Coronary artery (tissue), 2 donors: ENCODE results near the gene IMMP2L.

ENCODE experiments used
- DNase-seq: peaks from one replicate; pipeline ENCODE4 v3.0.0-alpha.2; 2017; ENCODE audit warnings: low spot score
- H3K27ac ChIP-seq, 2 donors: fragments of 200-600 bp; sonication (generic); one replicate each; pipeline ENCODE4 v1.5.1; 2016 to 2019
- H3K4me3 ChIP-seq: fragments of 200-600 bp; sonication (generic); 2 replicates; pipeline ENCODE4 v1.5.1; 2016; ENCODE audit warnings: mild to moderate bottlenecking, moderate library complexity
- TF ChIP-seq, protein P1 (sequence below): fragments of 200-600 bp; sonication (generic); IDR thresholded peaks from one replicate; pipeline ENCODE4 v1.5.1; 2019; ENCODE audit warnings: antibody characterized with exemption

The IMMP2L gene

DNA sequence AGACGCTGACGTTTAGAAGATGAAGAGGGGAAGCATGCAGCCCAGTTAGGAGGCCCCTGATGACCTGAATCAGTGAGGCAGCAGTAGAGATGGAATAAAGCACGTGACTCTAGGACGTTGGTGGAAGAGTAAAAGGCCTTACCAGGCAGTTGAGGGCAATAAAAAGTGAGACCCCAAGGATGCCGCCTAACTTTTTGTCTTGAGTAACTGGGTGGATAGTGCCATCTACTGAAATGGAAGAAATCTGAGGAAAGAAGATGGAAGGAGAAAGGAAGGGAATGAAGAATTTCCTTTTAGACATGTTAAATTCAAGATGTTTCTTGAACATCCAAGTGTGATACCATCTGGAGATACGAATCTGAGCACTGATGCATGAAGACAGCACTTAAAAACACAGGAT lies 691.4 kb downstream of the IMMP2L start:
- H3K27ac ChIP-seq, result no peak overlapping the region
- no peak for DNase-seq
- no peak overlapping the region for H3K4me3 ChIP-seq
- TF ChIP-seq, protein P1, sequence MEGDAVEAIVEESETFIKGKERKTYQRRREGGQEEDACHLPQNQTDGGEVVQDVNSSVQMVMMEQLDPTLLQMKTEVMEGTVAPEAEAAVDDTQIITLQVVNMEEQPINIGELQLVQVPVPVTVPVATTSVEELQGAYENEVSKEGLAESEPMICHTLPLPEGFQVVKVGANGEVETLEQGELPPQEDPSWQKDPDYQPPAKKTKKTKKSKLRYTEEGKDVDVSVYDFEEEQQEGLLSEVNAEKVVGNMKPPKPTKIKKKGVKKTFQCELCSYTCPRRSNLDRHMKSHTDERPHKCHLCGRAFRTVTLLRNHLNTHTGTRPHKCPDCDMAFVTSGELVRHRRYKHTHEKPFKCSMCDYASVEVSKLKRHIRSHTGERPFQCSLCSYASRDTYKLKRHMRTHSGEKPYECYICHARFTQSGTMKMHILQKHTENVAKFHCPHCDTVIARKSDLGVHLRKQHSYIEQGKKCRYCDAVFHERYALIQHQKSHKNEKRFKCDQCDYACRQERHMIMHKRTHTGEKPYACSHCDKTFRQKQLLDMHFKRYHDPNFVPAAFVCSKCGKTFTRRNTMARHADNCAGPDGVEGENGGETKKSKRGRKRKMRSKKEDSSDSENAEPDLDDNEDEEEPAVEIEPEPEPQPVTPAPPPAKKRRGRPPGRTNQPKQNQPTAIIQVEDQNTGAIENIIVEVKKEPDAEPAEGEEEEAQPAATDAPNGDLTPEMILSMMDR, result no peak

DNA sequence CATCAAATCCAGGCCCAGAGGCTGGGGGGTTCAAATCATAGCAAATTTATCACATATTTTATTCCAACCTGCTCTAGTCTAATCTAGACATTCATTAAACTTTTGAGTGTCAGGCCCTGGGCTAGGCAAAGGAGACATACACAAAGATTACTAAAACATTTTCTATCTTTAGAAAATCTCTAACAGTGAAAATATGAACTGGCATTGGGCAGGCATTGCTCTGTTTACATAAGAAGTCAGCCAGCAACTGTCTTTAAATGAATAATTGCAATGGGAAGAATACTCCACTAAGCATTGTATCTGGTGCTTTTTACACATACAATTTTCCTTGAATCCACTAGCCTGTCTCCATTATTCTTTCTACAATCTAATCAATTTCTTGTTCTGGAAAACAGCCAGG lies 693.8 kb downstream of the IMMP2L start:
- no peak overlapping the region for H3K4me3 ChIP-seq
- H3K27ac ChIP-seq, result no peak overlapping the region
- no peak for DNase-seq
- TF ChIP-seq, protein P1, result no peak

DNA sequence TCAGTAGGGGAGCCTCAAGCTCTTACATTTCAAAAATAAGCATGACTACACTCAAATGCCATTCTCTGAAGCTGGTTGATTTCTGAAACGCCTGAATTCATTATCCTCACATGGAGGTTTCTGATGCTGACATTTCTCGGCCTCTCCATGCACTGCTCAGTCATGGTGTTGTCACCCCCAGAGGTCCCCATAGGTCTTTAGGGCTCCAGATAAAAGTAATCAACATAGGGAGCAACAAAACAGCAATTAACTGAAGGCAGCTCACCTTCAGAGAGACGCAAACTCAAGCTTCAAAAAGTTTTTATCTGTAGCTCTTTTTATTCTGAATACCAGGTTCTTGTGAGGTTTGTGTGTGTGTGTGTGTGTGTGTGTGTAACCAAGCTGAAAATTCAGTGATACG lies 694.5 kb downstream of the IMMP2L start:
- Histone ChIP-seq H3K27ac (no peak overlapping the region), H3K4me3 (no peak overlapping the region)
- DNase-seq, result no peak
- TF ChIP-seq, protein P1, result no peak

DNA sequence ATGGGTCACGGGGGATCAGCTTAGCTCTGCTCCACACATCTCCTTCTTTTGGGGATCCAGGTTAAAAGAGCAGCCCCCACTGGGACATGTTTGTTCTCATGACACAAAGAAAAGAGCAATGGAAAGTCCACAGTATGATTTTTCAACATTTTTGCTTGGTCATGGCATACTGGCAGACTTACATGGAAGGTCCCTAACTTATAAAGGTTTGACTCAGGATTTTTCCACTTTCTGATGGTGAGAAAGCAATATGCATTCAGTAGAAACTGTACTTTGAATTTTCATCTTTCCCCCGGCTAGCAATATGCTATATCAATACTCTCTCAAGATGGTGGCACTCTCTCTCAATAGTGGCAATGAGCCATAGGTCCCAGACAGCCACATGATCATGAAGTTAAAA lies 699.0 kb downstream of the IMMP2L start:
- DNase-seq, result no peak
- Histone ChIP-seq H3K4me3 (no peak overlapping the region), H3K27ac (no peak overlapping the region)
- TF ChIP-seq, protein P1, result no peak

DNA sequence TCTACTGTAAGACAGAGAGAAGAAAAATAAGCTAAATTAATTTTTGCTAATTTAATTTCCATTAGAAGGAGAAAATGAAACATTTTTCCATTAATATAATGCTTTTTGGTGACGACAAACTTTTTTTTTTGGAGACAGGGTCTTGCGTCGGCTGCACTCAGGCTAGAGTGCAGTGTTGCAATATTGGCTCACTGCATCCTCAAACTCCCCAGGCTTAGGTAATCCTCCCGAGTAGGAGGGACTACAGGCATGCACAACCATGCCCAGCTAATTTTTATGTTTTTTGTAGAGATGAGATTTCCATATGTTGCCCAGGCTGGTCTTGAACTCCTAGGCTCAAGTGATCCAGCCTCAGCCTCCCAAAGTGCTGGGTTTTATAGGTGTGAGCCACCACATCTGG lies 701.1 kb downstream of the IMMP2L start:
- no peak overlapping the region for H3K4me3 ChIP-seq
- H3K27ac ChIP-seq, result no peak overlapping the region
- TF ChIP-seq, protein P1, result no peak
- DNase-seq, result no peak

DNA sequence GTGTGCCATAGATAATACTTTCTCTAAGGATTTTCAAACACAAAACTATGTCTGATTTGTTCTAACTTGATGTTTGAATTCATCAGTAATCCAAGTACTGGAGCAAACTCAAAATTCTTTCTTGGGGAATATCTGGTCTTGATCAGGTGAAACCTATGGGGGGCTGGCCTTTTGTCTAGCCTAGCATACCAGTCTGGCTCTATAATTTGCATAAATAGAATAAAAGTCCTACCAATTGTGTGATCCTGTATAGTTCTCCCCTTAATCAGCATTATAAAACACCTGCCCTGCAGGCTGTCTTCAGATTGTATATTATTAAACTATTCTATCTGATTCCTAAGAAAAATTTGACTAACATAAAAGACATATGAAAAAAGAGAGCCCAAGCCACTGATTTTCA lies 705.2 kb downstream of the IMMP2L start:
- DNase-seq, result no peak
- TF ChIP-seq, protein P1, result no peak
- Histone ChIP-seq H3K27ac (no peak overlapping the region), H3K4me3 (no peak overlapping the region)

DNA sequence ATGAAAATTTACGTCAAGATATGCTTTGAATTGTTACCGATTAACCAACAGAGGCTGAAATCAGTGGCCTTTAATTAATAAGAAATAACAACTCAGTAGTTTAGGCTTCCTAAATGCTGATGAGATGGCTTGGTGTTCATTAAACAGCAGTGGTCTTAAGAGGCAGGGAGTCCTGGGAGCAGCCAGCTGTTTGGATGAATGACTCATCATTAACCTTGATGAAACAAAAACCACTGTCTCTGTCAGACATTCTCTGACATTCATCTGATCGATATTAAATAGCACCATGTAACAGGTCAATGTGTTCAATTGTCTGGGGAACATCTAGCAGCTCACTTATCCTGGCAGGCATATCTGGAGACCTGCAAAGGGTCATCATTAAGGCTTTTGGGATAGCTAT lies 705.6 kb downstream of the IMMP2L start:
- DNase-seq, result no peak
- Histone ChIP-seq H3K4me3 (no peak overlapping the region), H3K27ac (no peak overlapping the region)
- TF ChIP-seq, protein P1, result no peak
